Stomach (tissue), 9 donors: ENCODE data around the gene LGALS4. TPM values are rescaled to one million over a fixed set of nuclear protein-coding genes. Genes with fewer than 3 reads are reported as not detected.
A peak's percentile ranks its signal among the peaks of the same experiment; 100 is the strongest.
"Not testable (repeated sequence)": the region's sequence is repeated elsewhere in the genome, so short reads cannot be mapped to it uniquely, and the experiment has no call there.

ENCODE experiments used
- DNase-seq, 2 donors: peaks; one replicate each; pipeline versions ENCODE4 v3.0.0 to v3.0.0-alpha.2; 2013 to 2019
- H3K27ac ChIP-seq, 5 donors: fragments of 200-600 bp in 4 of 5; sonication (generic) in 4 of 5; one replicate each; pipeline ENCODE4 v1.5.1; 2013 to 2019; ENCODE audit warnings: mild to moderate bottlenecking in 1 of 5, moderate library complexity in 1 of 5
- H3K27me3 ChIP-seq, 3 donors: fragments of 200-600 bp; sonication (generic); one replicate each; pipeline ENCODE4 v1.5.1; 2017 to 2019; ENCODE audit warnings: mixed run types in 1 of 3
- H3K36me3 ChIP-seq, 4 donors: fragments of 200-600 bp; sonication (generic); 1 replicate in 3 of 4; 2 replicates in 1 of 4; pipeline ENCODE4 v1.5.1; 2016 to 2019
- H3K4me1 ChIP-seq, 4 donors: fragments of 200-600 bp; sonication (generic); one replicate each; pipeline ENCODE4 v1.5.1; 2016 to 2019
- H3K4me3 ChIP-seq, 4 donors: fragments of 200-600 bp; sonication (generic) in 3 of 4; one replicate each; pipeline ENCODE4 v1.5.1; 2016 to 2019; ENCODE audit warnings: mild to moderate bottlenecking in 1 of 4
- H3K9me3 ChIP-seq, 4 donors: fragments of 200-600 bp; sonication (generic); one replicate each; pipeline ENCODE4 v1.5.1; 2016 to 2019
- CTCF ChIP-seq, 7 experiments: fragments of 450-650 bp in 4 of 7; fragments of 200-600 bp in 3 of 7; sonication (generic) in 3 of 7; IDR thresholded peaks; one replicate each; pipeline ENCODE4 v1.5.1; 2016 to 2019; ENCODE audit warnings: antibody characterized with exemption in 7 of 7, control low read depth in 2 of 7, mild to moderate bottlenecking in 1 of 7
- EP300 ChIP-seq: sonication (generic); formaldehyde crosslinking; IDR thresholded peaks from one replicate; pipeline ENCODE4 v1.6.1; 2017; ENCODE audit warnings: antibody characterized with exemption
- POLR2A ChIP-seq, 4 donors: fragments of 450-650 bp; IDR thresholded peaks; one replicate each; pipeline ENCODE4 v1.6.1; 2016; ENCODE audit warnings: antibody characterized with exemption in 4 of 4, control low read depth in 2 of 4, mild to moderate bottlenecking in 1 of 4, moderate library complexity in 1 of 4
- POLR2AphosphoS5 ChIP-seq, 3 donors: sonication (generic); formaldehyde crosslinking; IDR thresholded peaks; one replicate each; pipeline ENCODE4 v1.6.1; 2016; ENCODE audit warnings: antibody characterized with exemption in 3 of 3
- WGBS, 5 donors: extraction: QIAGEN DNeasy Blood & Tissue Kit in 3 of 5; methylation state at CpG; one replicate each; pipeline versions ENCODE4 v1.1.5 to v1.1.7; 2013 to 2018; 5-methylcytosine and 5-hydroxymethylcytosine counted together
- intact Hi-C: fragments of 100-400 bp; cut with DNase I; formaldehyde crosslinking; loops from one replicate; pipeline ENCODE4 v1.15.1; 2023; ENCODE audit warnings: low total_unique reads
- polyA plus RNA-seq, 3 donors: library from polyadenylated mRNA; stranded (reverse); fragments of 200-250 nt; gene quantifications; one replicate each; pipeline ENCODE4 v1.2.3, GENCODE V29; 2013
- total RNA-seq, 5 donors: library from RNA; depleted of rRNA; stranded (reverse); fragments of >200 nt; gene quantifications; one replicate each; pipeline versions ENCODE4 v1.1.0 to v1.2.3, GENCODE V29; 2014 to 2016
- donor health status: healthy with polysubstance abuse.
- donor health status: Bipolar disorder and iron deficiency.
- donor health status: healthy.

The LGALS4 gene
- total and polyA plus RNA-seq, 8 donors, result 23.5 to 1,765 (median 113) TPM

DNA sequence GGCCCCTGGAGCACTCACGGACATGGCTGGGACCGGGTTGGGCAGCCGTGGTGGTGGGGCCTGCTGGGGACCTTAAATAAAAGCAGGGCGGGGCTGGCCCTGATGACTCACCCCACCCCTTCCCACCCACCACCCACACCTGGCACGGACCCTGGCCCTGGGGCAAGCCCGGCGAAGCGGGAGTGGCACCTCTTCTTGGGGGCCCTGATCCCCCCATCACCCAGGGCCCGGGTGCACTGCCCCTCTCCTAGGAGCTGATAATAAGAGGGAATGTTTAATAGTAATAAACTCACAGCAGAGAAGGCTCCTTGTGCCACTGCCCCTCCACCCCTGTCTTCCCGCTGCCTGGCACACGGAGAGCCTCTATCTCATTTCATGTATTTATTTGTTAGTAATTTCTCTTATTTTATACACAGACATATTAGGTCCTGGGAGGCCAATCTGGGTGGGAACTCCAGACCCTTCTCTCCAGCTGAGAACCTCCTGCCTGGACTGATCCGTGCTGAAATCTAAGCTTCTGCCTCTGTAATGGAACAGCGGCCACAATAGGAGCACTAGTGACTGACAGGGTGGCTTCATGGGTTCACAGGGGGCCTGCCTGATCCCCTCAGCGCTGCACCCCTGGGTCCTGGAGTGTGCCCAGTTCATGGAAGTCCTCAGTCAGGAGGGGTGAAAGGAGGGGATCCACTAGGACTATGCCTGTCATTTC lies 39.1 kb downstream of the LGALS4 start, which contains the start of gene LGALS7:
LGALS7 (minus strand) TSS at position 49 of the 709 bp plus-strand sequence; CDS start at position 24, 25 bp downstream.
- H3K27ac ChIP-seq, result no peak within 1 kb of the TSS
- intact Hi-C loops, result no loop called here
- H3K27me3 ChIP-seq, result peaks cover 0 to under 1% (median 0%) of the 10 kb centered on the region in 3 donors
- H3K9me3 ChIP-seq, result no peaks in the 10 kb centered on the region
- H3K4me3 ChIP-seq, result no peak within 1 kb of the TSS
- WGBS, 5 donors, result 61 to 77% (median 67%) methylated on average over 4 to 10 of the region's 14 CpGs
- no peak for TF ChIP-seq EP300
- no peak for TF ChIP-seq CTCF (IDR thresholded peaks at IDR 0.05)
- TF ChIP-seq POLR2AphosphoS5 (IDR thresholded peaks at IDR 0.05), result no peak
- no peak for TF ChIP-seq POLR2A (IDR thresholded peaks at IDR 0.05)
- H3K4me1 ChIP-seq, result peaks cover 0 to 12% (median 8%) of the 10 kb centered on the region in 4 donors
- DNase-seq, result no peak
- no peaks in the 10 kb centered on the region for H3K36me3 ChIP-seq

DNA sequence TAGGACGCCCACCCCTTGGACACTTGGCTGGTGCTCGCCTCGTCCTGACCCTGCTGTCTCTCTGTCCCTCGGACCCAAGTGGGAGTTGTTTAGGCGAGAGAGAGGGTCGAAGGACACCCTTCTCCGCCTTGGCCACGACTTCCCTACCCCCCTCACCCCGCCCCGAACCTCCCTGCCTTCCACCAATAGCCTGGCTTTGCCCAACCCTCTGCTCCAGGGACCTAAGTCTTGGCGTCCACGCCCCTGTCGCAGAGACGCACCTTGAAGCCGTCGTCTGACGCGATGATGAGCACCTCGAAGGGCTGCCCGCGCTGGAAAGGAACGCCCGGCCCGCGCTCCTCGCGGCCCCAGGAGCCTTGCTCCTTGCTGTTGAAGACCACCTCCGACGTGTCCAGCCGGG lies 41.2 kb downstream of the LGALS4 start:
- H3K27me3 ChIP-seq, H3K36me3 ChIP-seq, H3K27ac ChIP-seq, DNase-seq, H3K9me3 ChIP-seq, H3K4me3 ChIP-seq, intact Hi-C loops: not testable (repeated sequence)
- H3K4me1 ChIP-seq, result peaks cover 0 to 12% (median 8%) of the 10 kb centered on the region in 4 donors
- WGBS, 5 donors, result 21 to 42% (median 28%) methylated on average over 3 to 5 of the region's 30 CpGs; no CpG with 5 or more reads in 2 of the 5 donors

DNA sequence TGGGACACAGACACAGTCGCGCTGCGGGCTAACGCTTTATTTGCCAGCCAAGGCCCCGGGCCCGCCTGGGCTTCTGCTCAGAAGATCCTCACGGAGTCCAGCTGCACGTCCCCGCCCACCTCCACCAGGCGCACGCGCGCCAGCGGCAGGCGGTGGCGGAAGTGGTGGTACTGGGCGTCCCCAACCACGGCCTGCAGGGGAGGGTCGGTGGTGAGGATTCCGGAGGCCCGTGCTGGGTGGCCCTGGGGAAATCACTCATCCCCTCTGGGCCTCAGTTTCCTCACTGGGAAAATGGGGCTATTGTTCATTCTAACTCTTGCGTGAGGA lies 41.8 kb downstream of the LGALS4 start:
- H3K27ac ChIP-seq, H3K4me3 ChIP-seq, H3K27me3 ChIP-seq, H3K36me3 ChIP-seq, intact Hi-C loops, H3K9me3 ChIP-seq, DNase-seq: not testable (repeated sequence)
- 7 to 33% (median 24%) methylated on average over 1 of the region's 22 CpGs; no CpG with 5 or more reads in 1 of the 5 donors for WGBS, 5 donors
- peaks cover 0 to 12% (median 8%) of the 10 kb centered on the region in 4 donors for H3K4me1 ChIP-seq

GRCh38 chr19:38770228-38770948 lies 42.4 kb downstream of the LGALS4 start:
- H3K9me3 ChIP-seq, DNase-seq, H3K36me3 ChIP-seq, H3K27me3 ChIP-seq, intact Hi-C loops: not testable (repeated sequence)
- 0 to 19% (median 9%) methylated on average over 1 to 21 of the region's 58 CpGs; no CpG with 5 or more reads in 1 of the 5 donors for WGBS, 5 donors
- Histone ChIP-seq H3K27ac (peak overlapping the region in 4 of 5 donors; percentile 59 to 74 (median 70)), H3K4me3 (peak overlapping the region; percentile 28 to 38 (median 35)), H3K4me1 (peaks cover 0 to 12% (median 8%) of the 10 kb centered on the region in 4 donors)

DNA sequence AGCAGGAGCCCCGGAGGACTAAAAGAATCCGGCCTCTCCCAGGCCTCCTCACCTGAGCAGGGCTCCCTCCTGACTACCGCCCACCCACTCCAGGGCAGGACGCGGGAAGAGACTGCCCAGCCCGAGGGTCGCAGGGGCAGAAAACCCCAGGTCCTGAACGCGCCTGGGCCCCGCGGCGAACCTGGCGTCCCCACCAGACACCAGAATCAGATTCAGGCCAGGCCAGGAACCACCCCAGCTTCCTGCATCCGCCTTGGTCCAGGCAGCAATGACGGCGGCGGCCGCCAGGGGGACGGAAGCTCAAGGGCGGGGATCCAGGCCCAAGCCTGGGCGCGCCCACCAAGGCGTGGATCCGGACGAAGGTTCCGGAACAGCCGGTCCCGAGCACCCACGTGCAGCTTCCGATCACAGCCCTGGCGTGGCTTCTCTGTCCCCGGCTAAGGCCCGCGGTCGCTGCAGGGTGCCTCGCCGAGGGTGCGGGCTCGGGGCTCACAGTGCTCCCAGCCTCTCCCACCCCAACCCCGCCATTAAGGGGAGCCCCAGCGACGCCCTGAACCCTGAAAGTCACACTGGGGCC lies 43.0 kb downstream of the LGALS4 start:
- Histone ChIP-seq H3K27ac (peak overlapping the region; percentile 11 to 74 (median 65)), H3K4me1 (peaks cover 0 to 12% (median 8%) of the 10 kb centered on the region in 4 donors), H3K9me3 (no peaks in the 10 kb centered on the region), H3K27me3 (no peaks in the 10 kb centered on the region), H3K4me3 (peak overlapping the region; percentile 28 to 38 (median 35)), H3K36me3 (no peaks in the 10 kb centered on the region)
- 13 to 49% (median 14%) methylated on average over 5 to 42 of the region's 42 CpGs for WGBS, 5 donors
- intact Hi-C loops, result no loop called here
- no peak for TF ChIP-seq EP300
- TF ChIP-seq POLR2AphosphoS5 (IDR thresholded peaks at IDR 0.05), result peak; percentile 47 to 93 (median 76)
- peak in 6 of 7 experiments; percentile 28 to 93 (median 85) for TF ChIP-seq CTCF (IDR thresholded peaks at IDR 0.05)
- TF ChIP-seq POLR2A (IDR thresholded peaks at IDR 0.05), result no peak
- peak; percentile 92 to 96 for DNase-seq
